ENCODE data around the gene RNASE8.
A peak's percentile ranks its signal among the peaks of the same experiment; 100 is the strongest.

Gene RNASE8

DNA sequence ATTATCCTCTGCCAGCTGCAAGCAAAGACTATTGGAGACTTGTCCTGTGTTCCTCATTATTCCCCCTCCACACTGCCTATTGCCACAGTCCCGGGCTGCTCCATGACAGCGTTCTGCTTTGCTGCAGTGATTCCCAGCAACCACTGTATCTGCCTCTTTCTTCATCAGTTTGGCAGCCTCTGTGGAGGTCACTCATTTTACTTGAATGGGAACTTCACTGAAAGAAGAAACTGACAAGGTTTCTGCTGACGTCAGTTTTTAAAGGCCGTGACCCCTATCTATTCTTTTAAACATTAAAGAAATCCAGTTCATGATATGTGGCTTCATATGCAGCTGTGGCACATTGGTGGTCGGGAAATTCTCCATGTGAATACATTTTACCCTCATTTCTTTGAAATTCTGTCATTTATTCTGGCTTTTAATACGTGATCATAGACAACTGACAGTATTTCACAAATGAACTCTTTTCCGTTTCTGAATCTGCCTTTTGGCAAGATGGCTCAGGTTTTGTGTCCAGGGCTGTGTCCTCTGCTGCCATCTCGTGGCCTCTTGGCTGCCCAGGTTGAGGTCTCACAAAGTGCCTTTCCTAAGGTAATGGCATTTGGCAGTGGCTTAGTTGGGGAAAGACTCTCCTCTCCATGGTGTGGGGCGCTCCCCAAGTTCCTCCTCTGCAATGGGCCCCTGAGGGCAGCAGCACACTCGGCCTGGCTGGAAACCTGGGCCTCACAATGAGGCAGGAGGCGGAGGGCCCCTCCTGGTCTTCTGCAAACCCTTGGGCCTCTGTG lies 49.1 kb downstream of the RNASE8 start:
- DNase-seq (ENCODE audit: low read depth) = peak; percentile 50

DNA sequence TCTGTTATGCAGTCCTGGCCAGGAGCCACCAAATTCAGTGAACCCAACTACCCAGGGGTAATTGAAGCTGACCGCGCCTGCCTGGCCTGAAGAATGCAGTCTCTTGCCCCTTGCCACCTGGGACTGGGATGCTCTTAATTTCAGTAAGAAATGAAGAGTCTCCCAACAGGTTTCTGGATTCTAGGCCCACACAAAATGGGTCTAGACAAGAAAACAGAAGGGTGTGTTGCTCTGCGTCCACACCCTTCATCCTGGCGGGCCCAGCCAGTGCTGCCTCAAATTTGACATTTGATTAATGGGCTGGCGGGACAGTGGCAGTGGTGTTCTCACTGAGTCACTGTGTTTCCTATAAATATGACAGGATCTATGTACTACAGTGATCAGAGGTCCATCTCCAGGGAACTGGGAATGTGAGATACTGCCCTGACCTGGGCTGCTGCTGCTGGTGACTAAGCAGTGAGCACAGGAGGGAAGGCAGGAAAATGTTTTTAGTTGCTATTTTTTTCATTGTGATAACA lies 49.7 kb downstream of the RNASE8 start:
- no peak for DNase-seq (ENCODE audit: low read depth)

All from T-helper 22 cell (primary cell).